GM18951 (cell line): ENCODE measurements around the gene RTN1.

Experiments
- POLR2A ChIP-seq: IDR thresholded peaks from 4 replicates; pipeline ENCODE4 v1.6.1; 2011; ENCODE audit warnings: mild to moderate bottlenecking; ENCODE audit not compliant: insufficient read length, insufficient read depth; ENCODE audit errors: extremely low read depth
- in situ Hi-C: fragments of 300-500 bp; cut with MboI; formaldehyde crosslinking; loops from one replicate; pipeline ENCODE4 v1.12.0; 2022; ENCODE audit warnings: low sequenced_read_pairs, mixed read lengths, inconsistent platforms; ENCODE audit not compliant: unreplicated experiment

The RTN1 gene

DNA sequence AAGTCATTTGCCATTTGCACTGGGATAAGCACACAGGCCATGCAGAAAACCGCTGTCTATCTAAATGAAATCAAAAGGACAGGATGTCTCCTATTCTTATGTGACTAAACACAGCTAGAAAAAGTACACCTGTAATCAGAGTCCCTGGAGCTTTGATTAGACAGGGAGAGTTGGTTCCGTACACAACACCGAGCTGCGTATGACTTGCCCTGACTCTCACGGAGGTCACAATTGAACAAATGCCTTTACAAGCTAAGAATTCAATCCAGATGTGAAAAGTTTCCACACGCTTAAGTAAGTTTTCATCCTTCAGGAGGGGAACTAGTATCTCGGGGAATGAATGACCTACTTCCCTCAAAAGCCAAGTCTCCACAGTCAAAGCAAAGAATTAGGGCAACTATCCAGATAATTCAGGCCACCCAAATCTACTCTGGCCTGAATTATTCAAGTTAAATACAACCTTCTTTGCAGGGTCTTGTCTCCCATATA lies 67.5 kb downstream of the RTN1 start:
- TF ChIP-seq POLR2A = no peak
- in situ Hi-C loops = no loop called here

DNA sequence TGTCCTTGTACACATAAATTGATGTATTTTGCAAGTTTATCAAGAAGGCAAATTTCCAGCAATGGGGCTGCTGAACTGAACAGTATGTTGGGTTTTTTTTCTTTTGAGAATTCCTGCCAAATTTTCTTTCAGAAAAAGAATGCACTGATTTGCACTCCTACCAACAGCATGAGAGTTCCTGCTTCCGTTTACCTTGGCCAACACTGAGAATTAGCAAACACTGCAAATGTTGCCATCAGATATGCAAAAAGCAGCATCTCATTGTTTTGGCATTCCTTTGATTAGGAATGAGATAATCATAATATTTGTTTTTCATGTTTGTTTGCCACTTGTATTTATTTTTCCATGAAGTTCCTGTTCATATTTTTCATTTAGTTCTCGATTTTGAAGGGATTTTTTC lies 82.4 kb downstream of the RTN1 start:
- no peak for TF ChIP-seq POLR2A

DNA sequence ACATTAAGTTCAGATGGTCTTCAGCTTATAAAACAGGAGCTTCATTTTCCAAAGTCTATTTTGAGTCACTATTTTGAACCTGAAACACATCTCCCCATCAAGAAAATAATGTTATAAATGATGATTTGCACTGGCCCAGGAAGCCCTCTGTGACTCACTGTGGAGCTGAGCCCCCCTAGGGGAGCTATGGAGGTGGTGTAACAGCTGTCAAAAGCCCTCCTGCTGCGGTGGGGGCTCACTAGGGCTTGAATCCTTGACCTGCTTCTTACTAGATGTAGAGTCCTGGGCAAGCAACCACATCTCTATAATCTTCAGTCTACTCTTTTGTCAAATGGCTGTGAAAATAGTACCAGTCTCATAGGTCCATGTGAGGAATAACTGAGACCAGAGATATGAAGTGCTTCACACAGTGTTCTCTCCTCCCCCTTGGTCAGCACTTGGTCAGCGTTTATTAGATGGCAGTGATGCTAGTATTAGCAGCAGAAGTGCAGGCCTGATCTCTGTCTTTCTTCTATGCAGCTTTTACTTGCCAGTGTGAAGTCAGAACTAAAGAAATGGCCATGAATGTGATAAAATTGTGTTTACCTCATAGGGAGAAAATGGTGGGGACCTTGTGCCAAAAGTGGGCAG lies 83.4 kb downstream of the RTN1 start:
- in situ Hi-C loops = no loop called here
- TF ChIP-seq POLR2A = no peak

More for the DNA sequence above, 82.4 kb downstream of the RTN1 start:
- in situ Hi-C loops = no loop called here

DNA sequence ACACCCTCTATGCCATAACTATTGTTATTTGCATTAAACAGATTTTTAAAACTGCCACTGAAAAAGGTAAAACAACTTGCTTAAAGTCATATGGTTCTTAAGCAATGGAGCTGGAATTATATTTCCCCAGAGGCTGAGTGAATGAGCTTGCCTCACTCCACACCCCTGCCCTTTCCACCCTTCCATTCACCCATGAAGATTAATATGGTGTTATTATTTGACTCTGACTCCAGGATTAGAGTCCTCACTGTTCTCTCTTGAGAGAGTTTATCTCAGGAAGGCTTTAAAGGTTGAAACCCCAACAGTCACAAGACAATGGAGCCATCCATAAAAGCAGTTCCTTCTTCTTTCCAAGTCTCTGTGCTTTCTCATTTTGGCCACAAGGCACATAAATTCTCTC lies 84.9 kb downstream of the RTN1 start:
- in situ Hi-C loops = no loop called here
- no peak for TF ChIP-seq POLR2A

DNA sequence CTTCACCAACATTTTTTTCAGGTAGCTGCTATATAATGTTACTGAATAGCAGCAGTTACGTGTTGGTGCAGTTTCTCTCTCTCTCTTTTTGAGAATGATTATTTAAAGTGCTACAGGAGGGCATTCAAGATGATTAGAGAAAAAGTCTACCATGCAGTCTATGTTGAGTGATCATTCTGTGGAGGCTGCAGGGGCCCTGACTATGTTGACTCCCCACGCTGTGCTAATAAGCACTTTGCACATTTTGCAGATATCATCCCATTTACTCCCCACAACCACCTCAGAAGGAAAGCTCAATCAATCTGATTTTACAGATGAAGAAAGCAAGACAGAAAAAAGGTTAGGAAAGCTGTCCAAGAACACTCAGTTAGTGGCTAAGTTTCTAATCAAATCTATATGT lies 87.8 kb downstream of the RTN1 start:
- no peak for TF ChIP-seq POLR2A
- in situ Hi-C loops = no loop called here

DNA sequence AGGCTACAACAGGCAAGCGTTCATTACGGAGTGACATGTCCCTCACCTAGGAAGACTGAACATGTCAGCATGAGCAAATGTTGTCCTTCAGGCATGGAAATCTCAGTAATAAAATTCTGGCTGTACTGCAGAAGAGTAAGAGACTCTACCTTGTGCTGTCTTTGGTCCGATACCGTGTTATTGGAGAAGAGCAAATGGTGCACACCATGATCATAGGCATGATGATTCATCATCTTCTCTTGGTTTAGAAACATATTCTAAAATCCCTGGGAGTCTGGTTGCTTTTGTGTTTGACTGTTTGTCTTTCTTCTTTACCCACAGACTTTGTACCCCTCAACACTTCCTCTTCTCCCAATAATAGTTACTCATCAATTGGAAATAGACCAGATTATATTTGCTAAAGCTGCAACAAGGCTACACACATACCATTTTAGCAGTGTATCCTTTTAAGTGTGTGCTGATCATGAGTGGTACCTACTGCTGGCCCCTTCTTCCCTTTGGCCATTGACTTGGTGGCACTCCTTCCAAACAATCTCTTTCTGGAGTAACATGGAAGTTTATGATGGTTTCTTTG lies 93.5 kb downstream of the RTN1 start:
- no peak for TF ChIP-seq POLR2A
- in situ Hi-C loops = no loop called here

DNA sequence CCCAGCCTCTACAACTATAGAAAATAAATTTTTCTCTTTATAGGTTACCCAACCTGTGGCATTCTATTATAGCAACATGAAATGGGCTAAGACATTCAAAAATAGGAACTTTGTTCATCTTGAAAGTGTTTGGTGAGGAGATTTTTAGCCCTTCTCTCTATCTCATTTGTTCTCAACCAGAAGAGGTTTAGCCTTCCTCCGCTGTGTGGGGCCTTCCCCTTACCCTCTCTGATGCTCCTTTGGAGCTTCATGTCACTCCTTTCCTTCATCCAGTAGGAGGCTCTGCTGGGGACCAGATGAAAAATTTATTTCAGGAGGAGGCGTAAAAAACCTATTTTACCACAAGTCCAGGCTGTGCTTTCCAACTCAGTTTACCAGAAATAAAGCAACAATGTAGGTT lies 94.1 kb downstream of the RTN1 start:
- TF ChIP-seq POLR2A = no peak
- in situ Hi-C loops = no loop called here

DNA sequence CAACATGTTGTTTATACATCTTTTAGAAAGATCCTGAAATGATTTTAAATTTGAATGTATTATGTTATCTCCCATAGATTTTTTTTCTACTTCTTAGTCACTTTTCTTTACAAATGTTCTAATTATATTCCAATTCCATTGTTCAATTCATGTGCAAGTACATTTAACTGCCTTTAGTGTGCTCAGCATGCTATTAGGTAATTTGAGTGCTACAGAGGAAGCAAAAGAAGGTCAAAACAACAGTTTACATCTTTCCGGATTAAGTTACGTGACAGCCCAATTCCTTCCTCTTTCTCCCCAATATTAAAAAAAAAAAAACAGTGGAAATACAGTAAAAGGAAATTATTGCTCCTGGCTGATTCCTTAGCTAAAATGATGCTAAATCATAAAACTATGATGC lies 98.3 kb downstream of the RTN1 start:
- in situ Hi-C loops = no loop called here
- TF ChIP-seq POLR2A = no peak

DNA sequence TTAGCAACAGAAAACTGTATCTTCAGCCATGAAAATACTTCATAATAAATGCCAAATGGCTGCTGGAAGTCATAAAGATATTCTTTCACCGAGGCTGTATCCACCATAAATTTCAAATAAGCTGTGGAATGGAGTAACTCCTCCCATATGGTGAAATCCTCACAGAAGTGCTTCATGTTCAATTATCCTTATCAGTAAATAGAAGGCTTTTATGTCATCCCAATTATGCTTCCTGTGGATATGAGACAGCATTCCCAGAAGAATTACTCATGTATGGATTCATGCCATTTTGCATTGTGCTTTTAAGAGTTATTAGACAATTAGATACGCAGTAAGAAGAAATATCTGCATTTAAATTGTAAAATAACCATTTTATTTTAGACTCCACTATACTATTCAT lies 99.0 kb downstream of the RTN1 start:
- in situ Hi-C loops = no loop called here
- no peak for TF ChIP-seq POLR2A

DNA sequence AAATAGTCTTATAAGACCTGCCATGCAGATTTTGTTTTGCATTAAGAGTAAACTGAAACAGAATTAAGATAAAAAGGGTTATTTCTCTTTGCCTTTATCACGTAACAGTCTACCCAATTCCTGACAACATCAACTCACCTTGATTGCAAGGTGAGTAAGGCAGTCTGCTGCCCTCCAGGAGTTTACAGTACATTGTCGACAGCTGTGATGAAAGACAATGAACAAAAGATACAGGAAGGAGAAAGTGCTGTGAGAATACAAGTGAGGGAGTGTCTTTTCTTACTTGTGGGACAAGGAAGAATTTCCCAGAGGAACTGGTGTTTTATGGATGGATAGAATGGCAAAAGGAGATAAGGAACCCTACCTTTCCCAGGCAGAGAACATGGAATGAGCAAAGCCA lies 101.0 kb downstream of the RTN1 start:
- in situ Hi-C loops = no loop called here
- no peak for TF ChIP-seq POLR2A

DNA sequence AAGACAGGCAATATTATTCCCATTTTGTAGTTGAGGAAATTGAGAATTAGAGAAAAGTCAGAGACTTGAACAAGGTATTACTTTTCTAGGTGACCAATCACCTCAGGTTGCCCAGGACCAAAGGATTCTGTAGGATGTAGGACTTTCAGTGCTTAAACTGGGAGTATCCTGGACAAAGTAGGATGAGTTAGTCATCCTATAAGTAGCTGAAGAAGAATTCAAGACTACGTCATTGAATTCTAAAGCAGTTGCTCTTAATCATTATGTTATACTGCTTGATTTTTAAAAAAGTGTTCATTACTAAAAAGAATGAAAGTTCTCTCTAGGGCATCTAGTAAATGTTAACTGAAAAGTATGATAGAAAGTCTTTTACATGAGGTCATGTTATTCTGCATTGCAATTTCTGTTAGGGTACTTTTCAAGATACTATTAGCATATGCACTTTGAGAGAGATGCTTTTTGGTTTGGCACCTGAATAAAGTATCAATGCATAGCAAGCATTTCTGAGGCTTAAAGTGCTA lies 101.7 kb downstream of the RTN1 start:
- no peak for TF ChIP-seq POLR2A
- in situ Hi-C loops = no loop called here

DNA sequence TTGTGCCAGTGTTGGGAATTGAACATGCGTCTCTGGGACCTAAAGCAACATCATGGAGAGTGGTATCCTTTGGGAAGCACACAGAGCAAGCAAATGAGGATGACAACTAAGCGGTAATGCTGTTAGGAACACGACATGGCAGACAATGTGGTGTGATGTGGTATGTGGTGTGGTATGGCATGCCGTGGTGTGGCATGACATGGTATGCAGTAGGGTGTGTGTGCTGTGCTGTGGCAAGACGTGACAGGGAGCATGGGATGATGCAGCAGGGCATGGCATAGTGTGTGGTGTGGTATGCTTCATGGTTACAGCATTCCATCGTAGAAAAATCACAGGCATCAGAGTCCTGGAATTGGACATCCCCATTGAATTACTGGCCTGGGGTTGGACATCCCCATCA lies 108.7 kb downstream of the RTN1 start:
- TF ChIP-seq POLR2A = no peak
- in situ Hi-C loops = no loop called here

DNA sequence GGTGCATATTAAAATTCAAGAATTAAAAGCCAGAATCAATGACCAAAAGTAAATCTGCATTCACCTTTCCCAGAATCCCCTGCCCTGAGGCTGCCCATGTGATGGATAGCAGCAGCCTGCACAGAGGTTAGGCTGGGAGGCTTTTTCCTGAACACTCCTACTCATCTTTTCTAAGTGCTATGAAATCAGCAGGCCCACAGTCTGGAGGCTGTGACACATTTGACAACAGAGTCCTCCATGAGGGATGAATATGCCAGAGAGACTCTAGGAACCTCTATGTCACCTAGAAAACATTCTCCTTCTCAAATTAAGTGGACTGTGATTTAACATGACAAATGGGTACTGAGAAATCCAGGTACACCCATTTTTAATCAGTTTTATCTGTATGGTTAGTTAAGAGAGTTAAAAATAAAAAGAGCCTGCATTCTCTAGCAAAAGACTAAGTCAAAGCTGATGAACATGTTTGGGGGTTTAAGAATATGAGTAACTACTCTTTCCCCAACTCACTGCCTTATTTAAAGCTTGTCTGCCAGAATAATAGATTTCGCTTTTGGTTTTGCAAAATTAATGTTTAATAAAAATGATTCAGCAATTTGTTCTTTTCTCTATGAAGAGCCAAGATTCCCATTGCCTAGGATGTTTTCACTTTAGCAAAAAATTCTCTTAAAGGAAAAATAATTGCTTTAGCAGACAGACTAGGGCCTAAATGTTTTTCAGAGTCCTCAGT lies 115.0 kb downstream of the RTN1 start:
- no peak for TF ChIP-seq POLR2A
- in situ Hi-C loops = no loop called here

DNA sequence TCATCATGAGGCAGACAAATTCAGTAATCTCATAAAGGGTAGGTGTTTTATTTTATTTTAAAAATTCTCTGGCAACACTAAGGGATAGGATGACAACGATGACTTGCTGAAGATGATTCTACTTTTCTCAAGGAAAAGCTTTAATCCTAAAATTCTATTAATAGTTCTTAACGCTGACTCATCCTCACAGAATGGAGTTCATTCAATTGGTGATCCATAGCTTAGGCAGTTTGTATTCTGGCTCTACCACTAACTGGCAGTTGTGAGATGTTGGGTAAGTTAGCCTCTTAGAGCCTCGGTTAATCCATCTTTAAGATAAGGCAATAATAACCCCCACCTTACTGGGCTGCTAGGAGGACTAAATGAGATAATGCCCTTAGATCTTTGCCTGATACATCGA lies 116.3 kb downstream of the RTN1 start:
- in situ Hi-C loops = no loop called here
- no peak for TF ChIP-seq POLR2A
